ENCODE data around the gene SCN4A. TPM values are rescaled to one million over a fixed set of nuclear protein-coding genes. Genes with fewer than 3 reads are reported as not detected.
"Not testable (repeated sequence)": the region's sequence is repeated elsewhere in the genome, so short reads cannot be mapped to it uniquely, and the experiment has no call there.

SCN4A gene
- total and polyA plus RNA-seq, 2 of the 13 experiments (the other 11 are each of a cell fraction or from before 2014, with no cell fraction given), result 0.02 to 0.03 TPM

DNA sequence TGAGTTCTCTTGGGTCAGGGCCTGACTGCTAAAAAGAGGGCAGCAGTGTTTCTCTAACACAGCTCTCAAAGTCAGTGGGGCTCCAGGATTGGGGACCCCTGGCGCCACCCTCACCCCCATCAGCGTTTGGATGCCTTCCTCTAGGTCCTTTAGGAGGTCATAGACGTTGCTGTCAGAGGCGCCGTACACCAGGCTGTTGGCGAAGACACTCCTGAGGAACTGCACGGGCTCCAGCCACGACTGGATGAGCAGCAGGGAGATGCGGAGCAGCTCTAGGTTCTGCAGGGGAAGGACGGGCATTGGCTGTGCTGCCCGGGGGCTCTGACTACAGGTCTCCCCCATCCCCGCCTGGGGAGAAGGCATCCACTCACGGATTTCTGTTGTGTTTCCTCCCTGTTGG lies 55.1 kb downstream of the SCN4A start:
- H3K27me3 ChIP-seq (ENCODE audit: control insufficient read depth in 1 of 2, insufficient read depth in 2 of 2, low read length in 2 of 2), result peaks cover 1 to 33% of the 10 kb centered on the region in 2 experiments; a peak in 3 of 5 replicates
- no peaks in the 10 kb centered on the region for H3K79me2 ChIP-seq (ENCODE audit: insufficient read depth, low read length)
- in situ Hi-C loops (cut with HindIII; ENCODE audit: extremely low pct_ligation_motif_present, low pct_unique_long_range_greater_than_20kb), result no loop called here
- no peak overlapping the region for H3K4me2 ChIP-seq (ENCODE audit: low read depth, low read length)
- no peak overlapping the region for H3K9ac ChIP-seq (ENCODE audit: insufficient read depth, low read depth, low read length)
- no TSS peak for BruUV-seq (replicated peaks)
- intact Hi-C loops (cut with micrococcal nuclease; ENCODE audit: unreplicated experiment), result loop anchor here (2.0 to 10.0 kb wide), 4 partner anchors 33 to 217 kb away; partner anchors contain the start of gene ERN1
- H4K20me1 ChIP-seq (ENCODE audit: insufficient read depth, low read length), result no peaks in the 10 kb centered on the region
- ChIA-PET CTCF (ENCODE audit: low intra/inter-chr PET ratio, low total read pairs) (no interaction called here), POLR2A (no interaction called here)
- H3K4me3 ChIP-seq (replicated peaks in 1 of 3; ENCODE audit: insufficient read depth in 1 of 3, low read depth in 2 of 3, low read length in 3 of 3), result no peak overlapping the region
- WGBS (ENCODE audit: low lambda C conversion rate), result 39% methylated on average over 13 of the region's 13 CpGs
- H2AFZ ChIP-seq (ENCODE audit: low read length), result no peak overlapping the region
- DNase-seq (ENCODE audit: low spot score) (no peak), ATAC-seq (no peak), FAIRE-seq (no peak)
- TF ChIP-seq JARID2 (CRISPR knock-in tag; IDR thresholded peaks at IDR 0.05; ENCODE audit: insufficient replicate concordance), result no peak
- TF ChIP-seq THRA (CRISPR knock-in tag; IDR thresholded peaks at IDR 0.05; ENCODE audit: borderline replicate concordance), result no peak
- TF ChIP-seq SETDB1 (CRISPR knock-in tag; IDR thresholded peaks at IDR 0.05; ENCODE audit: borderline replicate concordance), result no peak
- no peak for TF ChIP-seq CSRNP1 (CRISPR knock-in tag; IDR thresholded peaks at IDR 0.05)
- TF ChIP-seq KAT7 (CRISPR knock-in tag; IDR thresholded peaks at IDR 0.05; ENCODE audit: borderline replicate concordance), result no peak
- no peak for TF ChIP-seq SMAD3 (CRISPR knock-in tag; IDR thresholded peaks at IDR 0.05)
- TF ChIP-seq GMEB1 (CRISPR knock-in tag; IDR thresholded peaks at IDR 0.05; ENCODE audit: borderline replicate concordance), result no peak
- TF ChIP-seq ZNF605 (CRISPR knock-in tag; IDR thresholded peaks at IDR 0.05), result no peak
- no peak for TF ChIP-seq ETS1 (CRISPR knock-in tag; IDR thresholded peaks at IDR 0.05)
- no peaks in the 10 kb centered on the region for H3K36me3 ChIP-seq (replicated peaks in 1 of 2; ENCODE audit: control insufficient read depth in 1 of 2, insufficient read depth in 2 of 2, low read length in 2 of 2)
- no peaks in the 10 kb centered on the region for H3K9me3 ChIP-seq (ENCODE audit: low read length)
- no peak overlapping the region for H3K27ac ChIP-seq (ENCODE audit: extremely low read length, insufficient read depth, low read length)
- H3K4me1 ChIP-seq (ENCODE audit: insufficient read depth, low read length), result peaks cover 16% of the 10 kb centered on the region

DNA sequence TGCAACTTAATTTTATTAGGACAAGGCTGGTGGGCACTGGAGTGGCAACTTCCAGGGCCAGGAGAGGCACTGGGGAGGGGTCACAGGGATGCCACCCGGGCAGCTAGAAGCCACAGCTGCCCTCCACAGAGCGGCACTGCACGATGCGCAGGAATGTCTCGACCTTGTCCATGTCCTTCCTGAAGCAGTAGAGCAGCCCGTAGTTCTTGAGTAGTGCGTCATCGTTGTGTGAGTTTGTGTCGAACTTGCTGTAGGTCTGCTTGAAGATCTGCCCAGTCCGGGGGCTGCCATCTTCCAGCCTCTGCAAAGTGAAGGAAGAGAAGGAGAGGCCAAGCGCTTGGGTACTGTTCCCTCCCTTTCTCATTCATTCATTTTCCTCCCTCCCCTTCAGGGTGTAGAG lies 55.5 kb downstream of the SCN4A start:
- H3K4me3 ChIP-seq (replicated peaks in 1 of 3; ENCODE audit: insufficient read depth in 1 of 3, low read depth in 2 of 3, low read length in 3 of 3); H3K27ac ChIP-seq (ENCODE audit: extremely low read length, insufficient read depth, low read length); ATAC-seq; POLR2A ChIA-PET; H3K9ac ChIP-seq (ENCODE audit: insufficient read depth, low read depth, low read length); in situ Hi-C loops (cut with HindIII; ENCODE audit: extremely low pct_ligation_motif_present, low pct_unique_long_range_greater_than_20kb); H2AFZ ChIP-seq (ENCODE audit: low read length); H3K79me2 ChIP-seq (ENCODE audit: insufficient read depth, low read length); CTCF ChIA-PET (ENCODE audit: low intra/inter-chr PET ratio, low total read pairs); DNase-seq (ENCODE audit: low spot score); H3K4me2 ChIP-seq (ENCODE audit: low read depth, low read length); BruUV-seq (replicated peaks); H4K20me1 ChIP-seq (ENCODE audit: insufficient read depth, low read length); FAIRE-seq; H3K36me3 ChIP-seq (replicated peaks in 1 of 2; ENCODE audit: control insufficient read depth in 1 of 2, insufficient read depth in 2 of 2, low read length in 2 of 2); H3K9me3 ChIP-seq (ENCODE audit: low read length): not testable (repeated sequence)
- Histone ChIP-seq H3K27me3 (ENCODE audit: control insufficient read depth in 1 of 2, insufficient read depth in 2 of 2, low read length in 2 of 2) (peaks cover 1 to 33% of the 10 kb centered on the region in 2 experiments; a peak in 3 of 5 replicates), H3K4me1 (ENCODE audit: insufficient read depth, low read length) (peaks cover 20% of the 10 kb centered on the region)
- 55% methylated on average over 10 of the region's 11 CpGs for WGBS (ENCODE audit: low lambda C conversion rate)
- intact Hi-C loops (cut with micrococcal nuclease; ENCODE audit: unreplicated experiment), result loop anchor here (5.0 to 10.0 kb wide), 3 partner anchors 75 to 218 kb away; partner anchors contain the start of gene ERN1

All from HepG2 (cell line).